Upper lobe of right lung (tissue), 1 donor: Measurements from ENCODE around the gene CFAP54. TPM values are rescaled to one million over a fixed set of nuclear protein-coding genes. Genes with fewer than 3 reads are reported as not detected.
"Not testable (repeated sequence)": the region's sequence is repeated elsewhere in the genome, so short reads cannot be mapped to it uniquely, and the experiment has no call there.

ENCODE experiments used
- ATAC-seq: fragments of 200-7000 bp; cut with Tn5 transposase; one replicate; pipeline ENCODE4 v1.9.1; 2020; ENCODE audit warnings: mild to moderate bottlenecking, moderate library complexity
- DNase-seq: peaks from one replicate; pipeline ENCODE4 v3.0.0-alpha.2; 2020
- H3K27ac ChIP-seq: fragments of 200-600 bp; one replicate; pipeline ENCODE4 v1.8.0; 2022
- H3K27me3 ChIP-seq: fragments of 200-600 bp; one replicate; pipeline ENCODE4 v1.8.0; 2022; ENCODE audit warnings: mild to moderate bottlenecking
- H3K36me3 ChIP-seq: fragments of 200-600 bp; one replicate; pipeline ENCODE4 v1.8.0; 2022
- H3K4me1 ChIP-seq: fragments of 200-600 bp; one replicate; pipeline ENCODE4 v1.8.0; 2022
- H3K4me3 ChIP-seq: fragments of 200-600 bp; one replicate; pipeline ENCODE4 v1.8.0; 2022; ENCODE audit warnings: mild to moderate bottlenecking
- H3K9me3 ChIP-seq: fragments of 200-600 bp; one replicate; pipeline ENCODE4 v1.8.0; 2022
- CTCF ChIP-seq: fragments of 200-600 bp; IDR thresholded peaks from one replicate; pipeline ENCODE4 v1.8.0; 2022; ENCODE audit warnings: antibody characterized with exemption
- intact Hi-C: fragments of 100-400 bp; cut with DNase I; formaldehyde crosslinking; loops from one replicate; pipeline ENCODE4 v1.11.0; 2022
- total RNA-seq: library from RNA; stranded (reverse); fragmentation: NEBNext Ultra II Directional; extraction: Animal tissue kit (Norgen Biotek cat#: 25700); gene quantifications from one replicate; pipeline ENCODE4 v1.2.1, GENCODE V29; 2021
- donor health status: DM: no; HTN: yes; CAD: no; lungs with severe emphysema.

CFAP54 gene
- total RNA-seq, 1 donor from 2014 or later = 0.75 TPM

DNA sequence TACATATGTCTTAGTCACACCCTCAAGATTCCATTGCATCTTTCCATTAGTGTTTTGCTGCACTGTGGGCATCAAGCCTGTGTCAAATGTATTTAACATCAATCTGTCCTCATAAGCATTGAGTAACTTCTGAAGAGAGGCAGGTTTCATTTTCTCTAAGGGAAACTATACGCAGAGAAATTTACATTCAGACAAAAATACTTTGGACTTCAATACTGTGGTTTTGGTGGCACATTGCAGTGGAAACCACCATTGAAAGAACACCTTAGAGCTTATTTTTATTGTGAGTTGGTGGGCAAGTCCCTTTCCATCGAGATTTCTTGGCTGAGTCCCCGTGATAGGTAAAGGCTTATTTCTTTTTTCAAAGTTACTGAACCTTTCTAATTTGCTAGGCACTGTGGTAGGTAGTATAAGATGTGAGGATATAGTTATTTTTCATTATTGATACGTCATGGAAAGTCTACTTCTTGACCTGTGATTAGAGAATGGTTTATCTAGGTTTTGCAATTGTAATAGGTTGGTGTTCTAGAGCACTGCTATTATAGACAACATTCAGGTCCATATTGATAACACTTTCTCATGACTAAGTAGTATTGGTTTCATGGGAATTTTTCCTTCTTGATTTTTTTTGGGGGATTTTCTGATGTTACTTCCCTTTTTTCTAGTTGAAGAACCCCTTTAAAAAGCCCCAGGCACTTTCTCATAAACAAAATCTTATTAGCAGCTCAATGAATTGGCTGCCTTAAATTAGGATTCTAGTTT, 81.9 kb downstream of the CFAP54 start:
- Histone ChIP-seq H3K9me3 (no peaks in the 10 kb centered on the region), H3K27ac (no peak overlapping the region), H3K4me3 (no peak overlapping the region), H3K27me3 (peaks cover 4% of the 10 kb centered on the region), H3K36me3 (no peaks in the 10 kb centered on the region), H3K4me1 (no peaks in the 10 kb centered on the region)
- no peak for TF ChIP-seq CTCF
- DNase-seq = no peak
- intact Hi-C loops = loop anchor here (10.0 kb wide), 1 partner anchor 414 kb away; no protein-coding TSS in a partner anchor
- ATAC-seq = no peak

GRCh38 chr12:96578526-96579125, 89.2 kb downstream of the CFAP54 start:
- Histone ChIP-seq H3K27ac (no peak overlapping the region), H3K9me3 (no peaks in the 10 kb centered on the region), H3K36me3 (no peaks in the 10 kb centered on the region), H3K27me3 (no peaks in the 10 kb centered on the region), H3K4me3 (no peak overlapping the region), H3K4me1 (no peaks in the 10 kb centered on the region)
- intact Hi-C loops = loop anchor here (10.0 kb wide), 1 partner anchor 406 kb away; no protein-coding TSS in a partner anchor
- peak; percentile 59 for ATAC-seq
- peak; percentile 64 for TF ChIP-seq CTCF
- no peak for DNase-seq

DNA sequence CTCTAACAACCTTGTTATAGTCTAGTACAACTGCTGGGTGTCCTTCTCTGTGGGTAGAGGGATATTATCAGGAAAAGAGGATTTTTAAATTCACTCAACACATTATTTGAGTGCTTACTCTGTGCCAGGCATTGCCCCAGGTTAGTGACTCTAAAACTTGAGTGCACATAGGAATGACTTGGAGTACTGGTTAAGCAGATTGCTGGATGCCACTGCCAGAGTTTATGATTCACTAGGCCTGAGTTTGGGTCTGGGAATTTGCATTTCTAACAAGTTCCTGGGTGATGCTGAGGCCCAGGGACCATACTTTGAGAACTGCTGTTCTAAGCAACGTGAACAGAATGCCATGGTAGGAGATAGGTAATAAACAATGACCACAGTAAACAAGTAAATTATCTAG, 96.6 kb downstream of the CFAP54 start:
- TF ChIP-seq CTCF = no peak
- ATAC-seq = no peak
- Histone ChIP-seq H3K4me3 (no peak overlapping the region), H3K27ac (no peak overlapping the region), H3K4me1 (no peaks in the 10 kb centered on the region), H3K27me3 (no peaks in the 10 kb centered on the region), H3K36me3 (no peaks in the 10 kb centered on the region), H3K9me3 (no peaks in the 10 kb centered on the region)
- DNase-seq = no peak
- intact Hi-C loops = no loop called here

GRCh38 chr12:96587691-96588090, 98.3 kb downstream of the CFAP54 start:
- Histone ChIP-seq H3K4me3 (no peak overlapping the region), H3K4me1 (no peaks in the 10 kb centered on the region), H3K9me3 (no peaks in the 10 kb centered on the region), H3K36me3 (no peaks in the 10 kb centered on the region), H3K27me3 (no peaks in the 10 kb centered on the region), H3K27ac (no peak overlapping the region)
- no peak for TF ChIP-seq CTCF
- DNase-seq (no peak), ATAC-seq (no peak)
- intact Hi-C loops = no loop called here

DNA sequence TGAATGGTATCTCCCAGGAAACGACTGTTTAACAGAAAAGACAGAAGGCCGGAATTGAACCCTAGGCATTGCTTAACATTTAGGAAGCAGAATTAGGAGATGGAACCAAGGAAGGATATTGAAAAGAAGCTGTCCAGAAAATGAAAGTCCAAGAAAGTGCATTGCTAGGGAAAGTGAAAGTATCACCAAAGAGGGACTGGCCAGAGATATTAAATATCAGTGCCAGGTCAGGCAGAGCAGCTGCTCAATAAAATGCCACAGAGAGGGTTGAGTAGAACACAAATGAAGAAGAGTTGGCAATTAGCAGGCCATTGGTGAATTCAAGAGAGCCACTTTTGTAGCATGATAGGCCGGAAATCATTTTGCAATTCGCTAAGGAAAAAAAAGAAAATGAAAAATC, 101.6 kb downstream of the CFAP54 start:
- Histone ChIP-seq H3K27me3 (no peaks in the 10 kb centered on the region), H3K4me3 (no peak overlapping the region), H3K4me1 (no peaks in the 10 kb centered on the region), H3K36me3 (no peaks in the 10 kb centered on the region), H3K27ac (no peak overlapping the region), H3K9me3 (no peaks in the 10 kb centered on the region)
- intact Hi-C loops = no loop called here
- TF ChIP-seq CTCF = no peak
- DNase-seq (no peak), ATAC-seq (no peak)

GRCh38 chr12:96604374-96604773, 115.0 kb downstream of the CFAP54 start:
- H3K36me3 ChIP-seq, H3K4me1 ChIP-seq, DNase-seq, H3K9me3 ChIP-seq, H3K27ac ChIP-seq, intact Hi-C loops, H3K4me3 ChIP-seq, ATAC-seq, H3K27me3 ChIP-seq: not testable (repeated sequence)
